ENCODE data around the gene PRRX2.

DNA sequence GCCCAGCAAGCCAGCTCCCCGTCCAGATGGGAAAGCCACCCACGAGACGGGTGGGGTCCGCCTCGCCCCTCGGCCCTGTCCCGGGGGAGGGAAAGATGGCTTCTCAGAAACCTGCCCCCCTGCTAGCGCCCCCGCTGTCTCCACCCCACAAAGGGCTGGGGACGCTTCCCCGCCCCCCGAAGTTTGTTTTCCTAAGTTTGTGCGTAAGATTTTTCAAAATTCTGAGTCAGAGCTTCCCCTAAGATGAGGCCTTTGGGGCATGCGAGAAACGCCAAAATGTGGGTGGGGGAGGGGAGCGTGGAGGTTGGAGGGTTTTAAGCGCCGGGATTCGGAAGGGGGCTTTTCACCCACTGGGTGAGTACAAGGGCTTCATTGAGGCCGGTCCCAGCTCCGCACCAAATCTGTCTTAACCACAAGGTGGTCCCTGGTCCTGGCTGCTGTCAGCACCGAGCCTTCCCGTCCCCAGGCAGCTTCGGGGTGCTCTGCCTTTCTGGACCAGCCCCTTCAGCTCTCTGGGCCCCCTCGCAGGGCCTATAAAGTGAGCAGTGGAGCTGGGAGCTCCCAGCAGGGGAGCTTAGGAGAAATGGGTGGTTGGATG is 32.3 kb downstream of the PRRX2 start:
- TF ChIP-seq EP300 (IDR thresholded peaks at IDR 0.05), result no peak
- TF ChIP-seq, protein P1, sequence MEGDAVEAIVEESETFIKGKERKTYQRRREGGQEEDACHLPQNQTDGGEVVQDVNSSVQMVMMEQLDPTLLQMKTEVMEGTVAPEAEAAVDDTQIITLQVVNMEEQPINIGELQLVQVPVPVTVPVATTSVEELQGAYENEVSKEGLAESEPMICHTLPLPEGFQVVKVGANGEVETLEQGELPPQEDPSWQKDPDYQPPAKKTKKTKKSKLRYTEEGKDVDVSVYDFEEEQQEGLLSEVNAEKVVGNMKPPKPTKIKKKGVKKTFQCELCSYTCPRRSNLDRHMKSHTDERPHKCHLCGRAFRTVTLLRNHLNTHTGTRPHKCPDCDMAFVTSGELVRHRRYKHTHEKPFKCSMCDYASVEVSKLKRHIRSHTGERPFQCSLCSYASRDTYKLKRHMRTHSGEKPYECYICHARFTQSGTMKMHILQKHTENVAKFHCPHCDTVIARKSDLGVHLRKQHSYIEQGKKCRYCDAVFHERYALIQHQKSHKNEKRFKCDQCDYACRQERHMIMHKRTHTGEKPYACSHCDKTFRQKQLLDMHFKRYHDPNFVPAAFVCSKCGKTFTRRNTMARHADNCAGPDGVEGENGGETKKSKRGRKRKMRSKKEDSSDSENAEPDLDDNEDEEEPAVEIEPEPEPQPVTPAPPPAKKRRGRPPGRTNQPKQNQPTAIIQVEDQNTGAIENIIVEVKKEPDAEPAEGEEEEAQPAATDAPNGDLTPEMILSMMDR (IDR thresholded peaks at IDR 0.05), result no peak
- no peak for TF ChIP-seq POLR2A (IDR thresholded peaks at IDR 0.05)
